Esophagus squamous epithelium (tissue), 5 donors: ENCODE results near the gene COA5. TPM values are rescaled to one million over a fixed set of nuclear protein-coding genes. Genes with fewer than 3 reads are reported as not detected.

Source experiments
- DNase-seq: peaks from one replicate; lab custom pipeline; 2025; lab: John Stamatoyannopoulos, UW
- H3K27ac ChIP-seq, 4 donors: fragments of 200-600 bp; sonication (generic); one replicate each; pipeline ENCODE4 v1.5.1; 2016 to 2019; ENCODE audit warnings: mild to moderate bottlenecking in 1 of 4
- H3K27me3 ChIP-seq, 4 donors: fragments of 200-600 bp; sonication (generic); 1 replicate in 3 of 4; 2 replicates in 1 of 4; pipeline versions ENCODE4 v1.5.1 to v1.6.0; 2017 to 2021; ENCODE audit warnings: antibody characterized with exemption in 1 of 4
- H3K36me3 ChIP-seq, 3 donors: fragments of 200-600 bp; sonication (generic); one replicate each; pipeline ENCODE4 v1.5.1; 2016 to 2019
- H3K4me1 ChIP-seq, 3 donors: fragments of 200-600 bp; sonication (generic); one replicate each; pipeline ENCODE4 v1.5.1; 2017 to 2019
- H3K4me3 ChIP-seq, 4 donors: fragments of 200-600 bp; sonication (generic); 1 replicate in 3 of 4; 2 replicates in 1 of 4; pipeline ENCODE4 v1.5.1; 2016 to 2019; ENCODE audit warnings: mild to moderate bottlenecking in 2 of 4, moderate library complexity in 1 of 4
- H3K9me3 ChIP-seq, 3 donors: fragments of 200-600 bp; sonication (generic); one replicate each; pipeline ENCODE4 v1.5.1; 2016 to 2019
- CTCF ChIP-seq, 6 experiments: fragments of 450-650 bp in 4 of 6; fragments of 200-600 bp in 2 of 6; sonication (generic) in 2 of 6; IDR thresholded peaks; one replicate each; pipeline ENCODE4 v1.5.1; 2016 to 2019; ENCODE audit warnings: antibody characterized with exemption in 6 of 6, mild to moderate bottlenecking in 4 of 6, moderate library complexity in 4 of 6
- POLR2A ChIP-seq, 4 donors: fragments of 450-650 bp; IDR thresholded peaks; one replicate each; pipeline ENCODE4 v1.6.1; 2017; ENCODE audit warnings: antibody characterized with exemption in 4 of 4, mild to moderate bottlenecking in 4 of 4, moderate library complexity in 3 of 4
- WGBS, 2 donors: methylation state at CpG; one replicate each; pipeline ENCODE4 v1.1.5; 2018; 5-methylcytosine and 5-hydroxymethylcytosine counted together
- intact Hi-C: fragments of 100-400 bp; cut with DNase I; formaldehyde crosslinking; loops from one replicate; pipeline ENCODE4 v1.15.0; 2022
- total RNA-seq, 4 donors: library from RNA; depleted of rRNA; stranded (reverse); fragments of >200 nt; gene quantifications; one replicate each; pipeline ENCODE4 v1.1.0, GENCODE V29; 2016
- donor health status: DM: yes; HTN: yes; CAD: no.

COA5 gene
- total RNA-seq: 10 to 100 TPM; 15.5 to 37.8 (median 19.4) TPM

- peaks cover 34 to 66% (median 34%) of the 10 kb centered on the region in 3 donors for H3K4me1 ChIP-seq
- 0% methylated on average over 5 to 32 of the region's 93 CpGs for WGBS, 2 donors
- TF ChIP-seq CTCF (IDR thresholded peaks at IDR 0.05) (peak in 1 of 6 experiments; percentile 13), POLR2A (IDR thresholded peaks at IDR 0.05) (peak in 3 of 4 donors; percentile 69 to 86 (median 85))
- H3K9me3 ChIP-seq: no peaks in the 10 kb centered on the region
- H3K36me3 ChIP-seq: peaks cover 0 to 39% (median 0%) of the 10 kb centered on the region in 3 donors
- H3K4me3 ChIP-seq: peak within 1 kb of the TSS; percentile 92 to 99 (median 95)
- intact Hi-C loops: loop anchor here (5.0 kb wide), 1 partner anchor 41 kb away; no protein-coding TSS in a partner anchor
- DNase-seq: peak; percentile 33
- peak within 1 kb of the TSS; percentile 94 to 97 (median 96) for H3K27ac ChIP-seq
- no peaks in the 10 kb centered on the region for H3K27me3 ChIP-seq
Measured at GRCh38 chr2:98608116-98608961, at the start of gene COA5, which contains the start of gene UNC50. Gene COA5, minus strand, starts transcription at chr2:98608512. Its CDS starts 107 bp downstream, at chr2:98608405. Gene UNC50, plus strand, starts transcription at chr2:98608589. Its CDS starts 1,171 bp downstream, at chr2:98609760.

- no peak for DNase-seq
- H3K9me3 ChIP-seq: no peaks in the 10 kb centered on the region
- H3K36me3 ChIP-seq: no peaks in the 10 kb centered on the region
- intact Hi-C loops: no loop called here
- 66 to 75% methylated on average over 4 of the region's 4 CpGs for WGBS, 2 donors
- no peak overlapping the region for H3K4me3 ChIP-seq
- TF ChIP-seq POLR2A (IDR thresholded peaks at IDR 0.05) (no peak), CTCF (IDR thresholded peaks at IDR 0.05) (no peak)
- H3K27ac ChIP-seq: no peak overlapping the region
- no peaks in the 10 kb centered on the region for H3K4me1 ChIP-seq
- H3K27me3 ChIP-seq: no peaks in the 10 kb centered on the region
Measured at GRCh38 chr2:98656800-98657199, 48.5 kb upstream of the COA5 start.

DNA sequence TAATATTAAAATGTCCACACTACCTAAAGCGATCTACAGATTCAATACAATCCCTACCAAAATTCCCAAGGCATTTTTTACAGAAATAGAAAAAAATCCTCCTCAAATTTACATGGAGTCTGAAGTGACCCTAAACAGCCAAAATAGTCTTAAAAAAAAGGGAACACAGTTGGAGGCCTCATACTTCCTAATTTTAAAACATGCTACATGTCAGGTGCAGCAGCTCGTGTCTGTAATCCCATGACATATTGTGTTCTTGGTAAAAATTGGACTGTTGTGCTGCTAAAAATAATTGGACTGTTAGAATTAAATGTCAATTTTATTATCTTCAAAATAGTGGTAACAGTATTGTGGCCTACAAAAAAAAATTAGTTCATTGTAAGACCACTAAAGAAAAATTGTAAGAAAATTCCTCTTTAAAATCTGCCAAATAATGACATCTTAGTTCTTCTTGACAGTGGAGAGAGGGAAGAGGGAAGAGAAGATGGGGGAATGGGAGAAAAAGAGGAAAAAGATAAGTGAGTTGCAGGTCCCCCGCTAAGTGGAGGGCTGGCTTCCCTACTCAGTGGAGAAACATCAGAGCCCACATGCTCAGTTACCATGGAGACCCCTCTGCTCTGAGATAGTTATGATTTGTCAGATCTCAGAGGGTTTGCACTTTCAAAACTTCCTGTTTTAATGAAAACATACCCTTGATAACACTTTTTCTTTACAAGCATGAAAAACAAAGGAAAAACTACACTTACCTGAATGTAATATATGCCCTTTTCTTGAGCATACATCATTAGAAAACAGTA, 46.6 kb upstream of the COA5 start:
- Histone ChIP-seq H3K4me1 (peaks cover 0 to under 1% (median 0%) of the 10 kb centered on the region in 3 donors), H3K4me3 (no peak overlapping the region), H3K9me3 (no peaks in the 10 kb centered on the region), H3K27me3 (no peaks in the 10 kb centered on the region), H3K27ac (peak overlapping the region in 1 of 4 donors; percentile 14), H3K36me3 (no peaks in the 10 kb centered on the region)
- WGBS, 2 donors: 81 to 82% methylated on average over 3 of the region's 3 CpGs
- intact Hi-C loops: loop anchor here (5.0 kb wide), 2 partner anchors 182 to 412 kb away; no protein-coding TSS in a partner anchor
- TF ChIP-seq POLR2A (IDR thresholded peaks at IDR 0.05) (no peak), CTCF (IDR thresholded peaks at IDR 0.05) (no peak)
- no peak for DNase-seq

DNA sequence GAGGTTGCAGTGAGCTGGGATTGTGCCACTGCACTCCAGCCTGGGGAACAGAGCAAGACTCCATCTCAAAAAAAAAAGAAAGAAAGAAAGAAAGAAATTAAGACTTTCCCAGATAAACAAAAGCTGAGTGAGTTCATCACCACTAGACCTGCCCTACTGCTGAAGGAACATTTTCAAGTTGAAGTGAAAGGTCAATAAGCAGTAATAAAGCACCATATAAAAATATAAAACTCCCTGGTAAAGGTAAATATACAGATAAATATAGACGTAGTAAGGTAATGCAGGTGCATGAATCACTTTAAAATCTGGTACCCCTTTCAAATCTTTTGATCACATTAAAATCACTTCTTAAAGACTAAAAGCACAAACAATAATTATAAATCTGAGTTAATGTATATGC, 42.7 kb upstream of the COA5 start:
- H3K4me1 ChIP-seq: peaks cover 0 to 6% (median 0%) of the 10 kb centered on the region in 3 donors
- H3K4me3 ChIP-seq: no peak overlapping the region
- no peaks in the 10 kb centered on the region for H3K9me3 ChIP-seq
- H3K27me3 ChIP-seq: no peaks in the 10 kb centered on the region
- WGBS, 2 donors: 74 to 91% methylated on average over 1 of the region's 1 CpG
- no peak for DNase-seq
- H3K27ac ChIP-seq: no peak overlapping the region
- intact Hi-C loops: loop anchor here (5.0 kb wide), 2 partner anchors 186 to 416 kb away; no protein-coding TSS in a partner anchor
- peaks cover 0 to 8% (median 0%) of the 10 kb centered on the region in 3 donors for H3K36me3 ChIP-seq
- TF ChIP-seq POLR2A (IDR thresholded peaks at IDR 0.05) (no peak), CTCF (IDR thresholded peaks at IDR 0.05) (no peak)
